ENCODE results near the gene PACSIN2.

Gene PACSIN2

GRCh38 chr22:42878561-42879305 is 136.2 kb downstream of the PACSIN2 start:
- no peak for DNase-seq

DNA sequence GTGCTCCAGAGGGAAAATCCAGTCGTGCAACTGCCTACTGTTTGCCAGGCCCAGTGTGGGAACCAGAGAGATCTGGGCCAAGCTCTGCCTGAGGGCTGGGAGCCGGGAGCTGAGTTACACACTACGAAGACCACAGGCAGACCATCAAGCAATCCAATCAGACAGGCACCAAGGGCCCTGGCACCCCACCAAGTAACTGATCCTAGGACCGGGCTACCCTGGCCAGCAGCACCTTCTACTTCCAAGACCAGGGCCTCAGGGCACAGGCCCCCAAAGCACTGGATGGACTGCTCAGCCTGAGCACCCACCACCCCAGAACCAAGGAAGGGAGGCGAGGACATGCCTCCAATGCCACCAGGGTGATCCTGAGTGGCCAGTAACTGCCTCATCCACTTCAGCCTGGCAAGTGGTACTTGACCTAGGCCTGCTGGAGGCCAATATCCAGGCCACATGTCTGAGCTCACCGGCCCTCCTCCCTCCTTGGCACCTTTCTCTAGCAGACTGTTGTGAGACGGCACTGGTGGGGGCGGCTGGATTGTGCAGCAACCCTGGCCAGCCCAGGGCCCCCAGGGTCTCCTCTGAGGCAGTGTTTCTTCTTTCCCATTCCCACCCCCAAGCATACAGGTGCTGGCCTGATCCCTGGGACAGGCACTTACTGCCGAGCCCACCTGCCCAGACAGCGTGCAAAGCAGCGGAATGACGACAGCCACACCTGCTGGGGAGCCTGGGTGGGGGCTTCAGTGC is 137.2 kb downstream of the PACSIN2 start:
- DNase-seq, result no peak

GRCh38 chr22:42877158-42877557 is 137.8 kb downstream of the PACSIN2 start:
- DNase-seq, result no peak

DNA sequence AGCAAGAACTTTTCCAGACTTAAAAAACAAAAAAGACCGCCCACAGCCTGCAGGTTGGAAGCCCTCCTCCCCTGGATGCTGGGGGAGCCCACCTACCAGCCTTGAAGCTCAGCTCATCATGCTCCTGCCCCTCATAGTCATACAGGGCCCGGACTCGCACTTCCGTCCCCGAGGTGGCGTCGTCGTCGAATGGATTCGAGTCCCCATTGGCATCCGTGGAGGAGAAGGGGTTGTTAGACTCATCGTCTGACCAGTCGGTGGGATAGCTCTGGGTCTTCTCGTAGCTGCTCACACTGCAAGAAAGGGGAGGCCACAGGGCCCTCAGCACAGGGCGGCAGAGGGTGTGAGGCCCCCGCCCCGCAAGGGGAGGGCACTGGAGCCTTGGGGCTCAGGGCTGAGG is 138.9 kb downstream of the PACSIN2 start:
- DNase-seq, result no peak

DNA sequence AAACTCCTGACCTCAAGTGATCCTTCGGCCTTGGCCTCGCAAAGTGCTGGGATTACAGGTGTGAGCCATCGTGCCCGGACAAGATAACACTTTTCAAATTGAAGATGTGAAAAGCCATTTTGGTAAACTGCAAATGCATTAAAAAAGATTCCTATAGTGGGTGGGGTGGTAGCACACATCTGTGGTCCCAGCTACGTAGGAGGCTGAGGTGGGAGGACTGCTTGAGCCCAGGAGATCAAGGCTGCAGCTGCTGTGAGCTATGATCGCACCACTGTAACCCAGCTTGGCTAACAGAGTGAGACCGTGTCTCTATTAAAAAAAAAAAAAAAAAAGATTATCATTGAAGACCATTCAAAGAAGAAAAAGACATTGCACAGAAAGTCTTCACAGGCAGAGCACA is 140.9 kb downstream of the PACSIN2 start:
- no peak for DNase-seq

GRCh38 chr22:42873356-42873755 is 141.6 kb downstream of the PACSIN2 start:
- DNase-seq, result peak in 1 of 2 donors; percentile 68

DNA sequence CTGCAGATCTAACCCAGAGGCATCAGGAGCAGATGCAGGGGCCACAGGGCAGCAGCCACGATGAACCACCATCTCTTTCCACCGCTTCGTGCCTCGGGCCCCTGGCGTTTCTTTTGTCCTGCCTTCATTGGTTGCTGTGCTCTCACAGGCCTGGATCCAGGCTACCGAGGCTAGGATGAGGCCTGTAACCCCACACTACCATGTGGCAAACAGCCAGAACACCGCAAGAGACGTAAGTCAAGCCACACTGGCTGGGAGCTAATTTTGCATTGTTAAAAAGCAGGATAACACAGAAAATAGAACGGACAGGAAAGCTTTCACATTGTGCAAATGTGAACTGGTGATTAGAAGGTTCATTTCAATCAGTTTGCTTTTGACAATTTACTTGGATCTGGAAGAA is 142.1 kb downstream of the PACSIN2 start:
- DNase-seq, result no peak

DNA sequence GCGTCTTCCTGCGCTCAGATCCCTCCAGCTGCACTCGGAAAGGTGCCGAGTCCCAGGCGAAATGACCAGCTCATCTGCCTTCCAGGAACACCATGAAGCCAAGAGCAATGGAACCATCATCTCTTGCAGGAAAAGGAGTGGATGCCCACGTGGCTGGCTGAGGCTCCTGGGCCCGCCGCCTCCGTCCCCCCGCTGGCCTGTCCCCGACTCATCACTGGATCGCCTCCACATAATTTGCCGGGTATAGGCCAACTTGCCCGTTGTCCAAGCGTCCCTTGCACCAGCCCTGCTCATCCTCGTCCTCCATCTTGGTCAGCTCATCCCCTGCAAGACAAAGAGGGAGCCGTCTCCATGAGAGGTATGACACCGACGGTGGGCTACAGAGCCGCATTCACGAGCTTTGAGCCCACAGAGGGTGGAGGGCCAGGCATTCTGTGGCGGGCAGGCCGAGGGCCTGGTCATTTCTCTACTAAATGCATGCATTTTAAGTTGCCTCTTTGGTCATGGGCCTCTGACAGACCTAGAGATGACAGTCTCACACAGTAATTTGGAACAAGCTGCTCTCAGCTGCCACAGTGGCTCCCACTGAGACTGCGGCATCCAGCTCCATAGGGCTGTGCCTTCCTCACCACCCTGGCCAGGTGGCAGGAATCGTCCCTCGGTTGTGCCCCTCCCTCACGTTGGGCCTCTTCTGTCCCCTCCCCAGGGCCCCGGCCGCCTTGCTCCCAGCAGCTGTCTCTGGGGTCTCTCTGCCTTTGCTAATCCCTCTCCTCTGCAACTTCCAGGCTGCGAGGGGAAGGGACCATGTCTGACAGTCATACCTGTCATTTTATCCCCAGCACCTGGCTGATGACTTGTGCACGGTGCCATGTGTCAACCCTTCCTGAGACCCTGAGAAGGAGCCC is 143.6 kb downstream of the PACSIN2 start:
- DNase-seq, result no peak

DNA sequence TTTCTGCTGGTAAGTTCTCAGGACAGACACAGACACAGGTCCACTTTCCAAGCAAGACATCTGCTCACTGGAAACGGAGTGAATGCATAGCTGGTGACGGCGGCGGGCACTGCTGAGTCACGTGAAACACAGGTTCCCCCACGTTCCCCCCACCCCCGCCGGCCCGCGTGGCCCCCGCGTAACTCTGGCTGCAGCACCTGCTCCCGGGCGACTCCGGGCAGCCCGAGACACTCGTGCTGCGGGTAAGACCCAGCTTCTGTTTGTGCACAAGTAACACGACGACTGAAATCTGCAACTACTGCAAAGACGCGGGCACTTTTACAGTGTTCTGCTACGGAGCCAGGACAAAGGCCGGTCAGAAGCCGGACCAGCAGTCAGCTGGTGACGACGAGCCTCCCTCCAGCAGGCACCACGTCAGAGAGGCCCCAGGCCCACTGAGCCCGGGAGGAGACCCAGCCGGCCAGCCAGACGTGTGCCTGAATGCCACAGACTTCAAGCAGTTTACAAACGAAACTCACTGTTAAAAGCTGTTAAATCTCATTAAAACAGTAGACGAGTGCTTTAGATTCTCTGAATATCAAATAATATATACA is 145.0 kb downstream of the PACSIN2 start:
- no peak for DNase-seq

GRCh38 chr22:42869463-42869862 is 145.5 kb downstream of the PACSIN2 start:
- DNase-seq, result no peak

DNA sequence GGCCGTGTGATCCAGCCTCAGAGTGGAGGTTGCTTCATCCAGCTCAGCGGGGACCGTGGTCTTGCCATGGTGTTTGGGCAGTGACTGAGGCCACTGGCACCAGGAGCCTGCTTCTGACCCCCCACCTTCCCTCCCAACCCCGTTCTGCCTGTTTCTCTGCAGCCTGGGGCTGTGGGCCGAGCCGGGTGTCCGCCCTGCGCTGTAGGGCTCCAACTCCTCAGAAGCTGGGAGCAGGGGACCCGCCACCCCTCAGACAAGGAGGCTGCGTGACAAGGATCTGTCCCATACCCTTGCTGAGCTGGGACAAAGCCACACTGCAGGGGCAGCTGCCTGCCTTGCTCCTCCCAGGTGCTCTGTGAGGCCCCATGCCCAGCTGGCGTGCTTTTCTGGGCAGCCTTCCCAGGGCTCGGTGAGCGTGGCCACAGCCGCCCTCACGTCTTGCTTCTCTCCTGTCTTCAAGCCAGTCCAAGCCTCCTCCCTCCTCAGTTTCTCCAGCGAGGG is 146.1 kb downstream of the PACSIN2 start:
- DNase-seq, result no peak

GRCh38 chr22:42866100-42866499 is 148.8 kb downstream of the PACSIN2 start:
- DNase-seq, result no peak

DNA sequence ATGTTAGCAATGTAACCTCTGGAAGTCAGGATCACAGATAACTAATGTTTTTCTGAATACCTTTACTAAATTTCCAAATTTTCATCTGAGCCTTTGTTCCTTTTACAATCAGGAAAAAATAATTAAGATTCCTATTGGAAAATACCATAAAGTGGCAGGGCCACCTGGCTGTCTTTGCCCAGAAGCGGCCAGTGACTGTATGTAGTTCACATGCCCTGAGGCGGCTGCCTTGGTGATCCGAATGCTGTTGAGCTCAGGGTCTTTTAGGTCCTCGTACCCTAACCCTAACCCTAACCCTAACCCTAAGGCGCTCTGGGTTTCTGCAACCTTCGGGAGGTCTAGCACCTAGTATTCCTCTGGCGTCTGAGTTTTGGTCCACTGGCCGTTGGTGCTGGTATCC is 149.4 kb downstream of the PACSIN2 start:
- DNase-seq, result no peak

DNA sequence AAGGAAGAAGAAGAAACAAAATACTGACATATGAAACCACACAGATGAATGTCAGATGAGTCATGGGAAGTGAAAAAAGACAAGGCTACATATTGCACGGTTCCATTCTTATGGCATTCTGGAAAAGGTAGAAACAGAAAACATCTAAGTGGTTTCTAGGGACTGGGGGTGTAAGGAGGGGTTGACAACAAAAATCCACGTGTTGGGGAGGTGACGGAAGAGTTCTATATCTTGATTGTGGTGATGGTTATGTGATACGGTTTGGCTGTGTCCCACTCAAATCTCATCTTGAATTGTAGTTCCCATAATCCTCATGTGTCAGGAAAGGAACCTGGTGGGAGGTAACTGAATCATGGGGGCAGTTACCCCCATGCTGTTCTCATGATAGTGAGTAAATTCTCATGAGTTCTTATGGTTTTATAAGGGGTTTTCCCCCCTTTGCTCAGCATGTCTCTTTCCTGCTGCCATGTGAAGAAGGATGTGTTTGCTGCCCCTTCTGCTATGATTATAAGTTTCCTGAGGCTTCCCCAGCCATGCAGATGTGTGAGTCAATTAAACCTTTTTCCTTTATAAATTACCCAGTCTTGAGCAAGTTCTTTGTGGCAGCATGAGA is 151.5 kb downstream of the PACSIN2 start:
- peak; percentile 16 to 72 for DNase-seq

GRCh38 chr22:42862045-42862734 is 152.8 kb downstream of the PACSIN2 start:
- DNase-seq, result no peak

- DNase-seq, result no peak
These were observed 154.0 kb downstream of the PACSIN2 start for GRCh38 chr22:42860968-42861367.

GRCh38 chr22:42857845-42858481 is 157.0 kb downstream of the PACSIN2 start:
- DNase-seq, result no peak

DNA sequence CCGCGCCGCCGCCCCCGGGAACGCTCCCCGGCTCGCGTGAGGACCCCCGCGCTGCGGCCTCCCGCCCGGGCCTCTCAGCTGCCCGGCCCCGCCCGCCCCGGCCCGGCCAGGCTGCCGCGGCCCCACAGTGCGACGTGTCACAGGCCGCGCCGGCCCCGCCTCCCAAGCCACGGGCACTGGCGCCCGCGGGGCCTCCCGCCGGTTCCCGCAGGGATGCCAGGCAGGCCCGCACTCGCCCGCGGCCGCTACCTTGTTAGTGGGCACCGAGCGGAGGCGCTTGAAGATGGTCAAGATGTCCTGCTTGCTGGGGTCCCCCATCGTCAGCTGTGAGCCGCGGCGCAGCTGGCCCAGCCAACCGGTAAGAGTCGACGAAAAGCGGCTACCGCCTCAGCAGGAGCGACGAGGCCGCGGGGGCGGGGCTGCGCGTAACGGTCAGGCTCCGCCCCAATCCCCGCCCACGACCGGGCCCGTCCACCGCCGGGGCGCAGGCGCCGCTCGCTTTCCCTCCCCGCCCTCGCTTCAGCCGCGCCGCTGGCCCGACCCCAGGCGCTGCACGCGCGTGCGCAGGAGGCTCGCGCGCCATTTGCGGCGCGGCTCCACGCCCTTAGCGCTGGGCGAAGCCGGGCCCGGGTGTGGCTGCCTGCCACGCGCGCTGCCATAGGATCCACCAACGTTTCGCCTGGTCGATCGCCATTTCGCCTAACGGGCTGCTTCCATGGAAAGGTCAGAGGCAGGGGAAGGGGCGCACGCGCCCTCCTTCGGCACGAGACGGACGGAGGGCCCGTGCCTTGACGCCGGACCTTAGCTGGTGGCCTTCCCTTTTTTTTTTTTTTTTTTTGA is 157.9 kb downstream of the PACSIN2 start, which contains the start of gene ARFGAP3:
ARFGAP3 (minus strand) TSS at position 409 of the 840 bp plus-strand sequence; CDS start at position 318, 91 bp downstream.
- peak; percentile 86 to 92 for DNase-seq

DNA sequence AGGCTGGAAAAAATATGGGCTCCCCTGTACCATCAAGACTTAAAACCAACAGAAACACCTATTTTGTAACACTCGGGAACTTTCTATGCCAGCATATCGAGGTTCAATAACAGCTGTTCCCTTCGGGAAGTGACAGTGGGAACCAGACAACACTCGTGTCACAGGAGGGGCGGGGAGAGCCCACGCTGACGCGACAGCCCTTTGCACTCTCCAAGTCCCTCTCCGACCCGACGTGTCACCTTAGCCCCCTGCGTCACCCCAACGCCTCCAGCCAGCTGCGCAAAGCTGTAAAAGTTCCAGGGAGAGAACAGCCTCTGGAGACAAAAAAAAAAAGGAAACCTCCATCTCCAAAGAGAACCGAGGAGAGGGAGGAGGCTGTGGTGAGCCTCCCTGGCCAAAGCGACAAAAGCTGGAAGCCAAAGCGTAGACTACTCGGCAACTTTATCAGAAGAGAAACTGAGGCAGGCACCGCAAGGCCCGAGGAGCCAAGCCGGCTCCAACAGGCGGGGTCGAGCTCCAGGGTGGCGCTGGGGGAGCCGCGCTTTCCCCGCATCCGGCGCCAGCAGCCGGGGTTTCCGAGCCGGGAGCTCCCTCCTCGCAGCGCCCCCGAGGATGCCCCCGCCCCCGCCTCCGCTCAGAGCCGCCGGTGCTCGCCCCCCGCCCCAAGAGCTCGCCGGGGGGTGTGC is 158.6 kb downstream of the PACSIN2 start:
- peak; percentile 10 to 68 for DNase-seq

All from bone marrow (tissue), 2 donors.